ENCODE results near the gene CDC27.

DNA sequence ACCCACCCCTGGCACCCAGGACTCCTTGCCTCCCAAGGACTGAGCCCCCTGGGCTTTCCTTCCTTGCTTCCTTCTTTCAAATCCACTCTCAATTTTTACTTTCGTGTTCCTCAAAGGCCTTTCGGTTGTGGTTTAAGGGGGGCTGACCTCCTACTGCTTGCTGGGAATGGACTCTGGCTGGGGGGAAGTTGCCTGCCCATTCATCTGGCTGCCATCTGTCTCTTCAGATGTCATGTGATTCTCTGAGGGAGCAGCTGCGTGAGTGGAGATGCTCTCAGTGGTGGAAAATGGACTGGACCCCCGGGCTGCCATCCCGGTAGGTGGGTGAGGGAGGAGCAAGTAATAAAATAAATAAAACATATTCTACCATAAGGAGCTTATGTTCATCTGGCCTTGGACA lies 116.2 kb downstream of the CDC27 start:
- TF ChIP-seq SIN3A (IDR thresholded peaks at IDR 0.05; ENCODE audit: borderline replicate concordance, insufficient read depth, low read length), result no peak
- TF ChIP-seq TAF1 (IDR thresholded peaks at IDR 0.05; ENCODE audit: borderline replicate concordance, insufficient read depth, low read length), result no peak
